HL-60 (cell line): ENCODE data around the gene DNAAF8.

Experiments used
- DNase-seq, 2 experiments: peaks; one replicate each; pipeline ENCODE4 v3.0.0-alpha.2; 2010 to 2020; ENCODE audit warnings: low read depth in 1 of 2, low spot score in 1 of 2
- H3K27ac ChIP-seq: fragments of 250-450 bp; sonication (Bioruptor Pico); replicated peaks from 2 replicates; pipeline ENCODE4 v1.5.1; 2020; ENCODE audit warnings: mild to moderate bottlenecking, moderate library complexity
- H3K27me3 ChIP-seq: fragments of 250-450 bp; sonication (Bioruptor Pico); 2 replicates; pipeline ENCODE4 v1.5.1; 2021; ENCODE audit warnings: mild to moderate bottlenecking, moderate library complexity; ENCODE audit not compliant: insufficient read depth, poor library complexity, severe bottlenecking
- H3K4me3 ChIP-seq: replicated peaks from 2 replicates; pipeline ENCODE4 v1.5.1; 2011; ENCODE audit warnings: mild to moderate bottlenecking, control low read depth, low read length; ENCODE audit not compliant: insufficient read depth
- CTCF ChIP-seq: IDR thresholded peaks from one replicate; pipeline ENCODE4 v1.5.1; 2011; ENCODE audit warnings: low read length, control low read depth, inconsistent platforms; ENCODE audit not compliant: insufficient read depth
- GABPA ChIP-seq: IDR thresholded peaks from 2 replicates; pipeline ENCODE4 v1.6.1; 2012; ENCODE audit warnings: low read depth
- POLR2AphosphoS5 ChIP-seq: IDR thresholded peaks from 2 replicates; pipeline ENCODE4 v1.6.1; 2012; ENCODE audit warnings: low read depth
- REST ChIP-seq: IDR thresholded peaks from 2 replicates; pipeline ENCODE4 v1.6.1; 2012; ENCODE audit warnings: low read depth; ENCODE audit not compliant: insufficient replicate concordance
- SPI1 ChIP-seq: IDR thresholded peaks from 2 replicates; pipeline ENCODE4 v1.6.1; 2012; ENCODE audit warnings: low read depth, mild to moderate bottlenecking, borderline replicate concordance

The DNAAF8 gene

GRCh38 chr16:4766875-4767628 is 32.7 kb downstream of the DNAAF8 start, which contains the start of gene ZNF500:
TSS of gene ZNF500 (minus strand) at chr16:4767162. CDS start at chr16:4765978, 1,184 bp downstream.
- peak within 1 kb of the TSS; percentile 88 for H3K27ac ChIP-seq
- DNase-seq = peak; percentile 96 to 98

GRCh38 chr16:4767872-4768548 is 33.7 kb downstream of the DNAAF8 start:
- Histone ChIP-seq H3K4me3 (peak overlapping the region; percentile 60), H3K27me3 (no peaks in the 10 kb centered on the region), H3K27ac (peak overlapping the region; percentile 62)
- peak in 1 of 2 experiments; percentile 28 for DNase-seq
- TF ChIP-seq POLR2AphosphoS5 = no peak
- no peak for TF ChIP-seq GABPA
- TF ChIP-seq REST = no peak
- TF ChIP-seq CTCF = no peak
- no peak for TF ChIP-seq SPI1

More at GRCh38 chr16:4766875-4767628, 32.7 kb downstream of the DNAAF8 start, which contains the start of gene ZNF500:
- no peak for TF ChIP-seq SPI1
- peak; percentile 76 for TF ChIP-seq POLR2AphosphoS5
- H3K27me3 ChIP-seq = no peaks in the 10 kb centered on the region
- H3K4me3 ChIP-seq = peak within 1 kb of the TSS; percentile 96

- peak overlapping the region; percentile 62 for H3K27ac ChIP-seq
- DNase-seq = peak; percentile 84 to 95
- peak; percentile 84 for TF ChIP-seq GABPA
- no peak for TF ChIP-seq CTCF
- TF ChIP-seq POLR2AphosphoS5 = peak; percentile 74
- peak overlapping the region; percentile 60 for H3K4me3 ChIP-seq
- H3K27me3 ChIP-seq = no peaks in the 10 kb centered on the region
Observed at GRCh38 chr16:4768549-4769305, 34.4 kb downstream of the DNAAF8 start.

- TF ChIP-seq SPI1 (no peak), CTCF (no peak), GABPA (no peak), POLR2AphosphoS5 (no peak), REST (no peak)
- DNase-seq = no peak
- H3K4me3 ChIP-seq = no peak overlapping the region
- H3K27ac ChIP-seq = peak overlapping the region; percentile 62
- H3K27me3 ChIP-seq = no peaks in the 10 kb centered on the region
Observed at GRCh38 chr16:4769306-4769638, 34.9 kb downstream of the DNAAF8 start.
